NCI-H524 (cell line): ENCODE measurements around the gene DPEP1.

Experiments
- DNase-seq, 2 experiments: peaks; one replicate each; lab custom pipeline; 2025; lab: John Stamatoyannopoulos, UW

Gene DPEP1

DNA sequence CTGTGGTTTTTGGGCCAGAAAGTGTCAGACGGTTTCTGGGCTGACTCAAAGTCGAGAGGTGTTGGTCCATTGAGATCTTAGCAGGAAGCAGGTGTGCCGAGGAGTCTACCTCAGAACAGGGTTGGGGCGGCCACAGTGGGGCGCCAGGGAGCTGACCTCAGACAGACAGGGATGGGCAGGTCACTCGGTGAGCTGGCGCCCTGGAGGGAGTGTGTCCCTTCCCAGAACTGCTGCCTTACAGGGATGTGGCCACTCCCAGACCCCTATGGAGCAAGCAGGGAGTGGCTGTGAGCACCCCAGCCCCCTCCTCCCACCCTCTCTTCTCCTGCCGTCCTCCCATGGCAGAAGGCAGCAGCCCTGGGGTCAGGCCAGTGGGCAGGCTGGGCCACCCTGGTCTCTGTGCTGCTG lies 14.0 kb upstream of the DPEP1 start:
- peak; percentile 50 to 71 for DNase-seq

DNA sequence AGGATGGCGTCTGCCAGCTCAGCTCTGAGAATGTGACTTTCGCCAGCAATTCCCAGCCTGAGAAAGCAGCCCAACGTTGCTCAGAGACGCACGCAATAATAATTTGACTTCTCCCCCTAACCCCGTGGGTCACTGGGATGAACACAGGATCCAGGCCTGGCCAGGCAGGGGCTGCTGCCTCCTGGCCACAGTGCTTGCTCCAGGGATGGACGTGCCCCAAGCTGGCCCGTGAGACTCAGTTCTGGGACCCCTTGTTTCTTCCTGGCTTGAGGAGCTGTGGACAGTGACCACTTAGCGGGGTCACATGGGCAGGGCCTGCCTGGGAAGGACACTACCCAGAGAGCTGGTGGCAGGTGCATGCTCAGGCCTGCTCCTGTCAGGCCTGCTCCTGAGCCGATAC lies 13.5 kb upstream of the DPEP1 start:
- no peak for DNase-seq

DNA sequence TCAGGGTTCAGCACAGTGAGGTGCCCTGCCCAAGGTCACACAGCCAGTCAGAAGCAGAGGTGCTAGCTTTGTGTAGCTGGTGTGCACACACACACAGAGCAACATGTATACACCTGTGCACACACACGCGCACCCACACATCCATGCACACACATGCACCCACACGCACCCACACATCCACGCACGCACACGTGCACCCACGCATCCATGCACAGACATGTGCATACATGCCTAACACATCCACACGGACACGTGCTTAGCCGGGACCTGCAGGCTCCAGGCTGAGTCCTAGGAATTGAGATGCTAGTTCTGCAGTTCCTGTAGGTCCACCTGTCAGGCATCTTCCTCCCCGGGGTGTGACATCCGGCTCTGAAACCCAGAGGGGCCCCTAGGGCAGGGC lies 13.0 kb upstream of the DPEP1 start:
- DNase-seq = no peak

DNA sequence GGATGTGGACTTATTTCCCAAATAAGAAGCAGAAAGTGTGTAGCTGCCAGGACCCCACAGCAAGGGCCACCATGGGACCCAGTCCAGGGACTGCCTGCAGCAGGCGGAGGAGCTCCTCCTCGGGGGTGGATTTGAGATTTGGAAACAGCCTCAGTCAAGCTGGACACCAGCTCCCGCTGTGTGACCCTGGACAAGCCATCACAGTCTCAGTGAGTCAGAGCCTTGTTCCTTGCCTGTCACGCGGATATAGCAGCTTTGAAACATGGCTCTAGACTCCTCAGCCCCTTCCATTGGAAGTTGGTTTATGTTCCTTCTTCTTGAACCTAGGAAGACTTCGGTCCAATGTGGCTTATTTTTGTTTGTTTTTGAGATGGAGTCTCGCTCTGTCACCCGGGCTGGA lies 12.5 kb upstream of the DPEP1 start:
- DNase-seq = no peak

DNA sequence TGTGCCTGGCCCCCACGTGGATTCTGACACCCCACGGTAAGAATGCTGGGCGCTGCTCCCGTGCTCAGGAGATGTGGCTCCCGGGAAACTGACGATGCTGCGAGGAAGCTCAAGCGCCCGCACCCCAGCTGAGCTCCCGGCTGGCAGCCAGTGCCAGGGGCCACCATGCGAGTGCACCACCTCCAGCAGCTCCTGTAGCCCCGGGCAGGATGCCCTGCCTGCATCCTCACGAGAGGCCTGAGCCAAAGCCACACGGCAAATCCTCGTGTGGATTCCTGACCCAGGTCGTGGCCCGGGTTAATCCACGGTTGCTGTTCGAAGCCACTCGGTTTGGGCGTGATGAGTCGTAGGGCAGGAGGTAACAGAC lies 11.6 kb upstream of the DPEP1 start:
- no peak for DNase-seq

DNA sequence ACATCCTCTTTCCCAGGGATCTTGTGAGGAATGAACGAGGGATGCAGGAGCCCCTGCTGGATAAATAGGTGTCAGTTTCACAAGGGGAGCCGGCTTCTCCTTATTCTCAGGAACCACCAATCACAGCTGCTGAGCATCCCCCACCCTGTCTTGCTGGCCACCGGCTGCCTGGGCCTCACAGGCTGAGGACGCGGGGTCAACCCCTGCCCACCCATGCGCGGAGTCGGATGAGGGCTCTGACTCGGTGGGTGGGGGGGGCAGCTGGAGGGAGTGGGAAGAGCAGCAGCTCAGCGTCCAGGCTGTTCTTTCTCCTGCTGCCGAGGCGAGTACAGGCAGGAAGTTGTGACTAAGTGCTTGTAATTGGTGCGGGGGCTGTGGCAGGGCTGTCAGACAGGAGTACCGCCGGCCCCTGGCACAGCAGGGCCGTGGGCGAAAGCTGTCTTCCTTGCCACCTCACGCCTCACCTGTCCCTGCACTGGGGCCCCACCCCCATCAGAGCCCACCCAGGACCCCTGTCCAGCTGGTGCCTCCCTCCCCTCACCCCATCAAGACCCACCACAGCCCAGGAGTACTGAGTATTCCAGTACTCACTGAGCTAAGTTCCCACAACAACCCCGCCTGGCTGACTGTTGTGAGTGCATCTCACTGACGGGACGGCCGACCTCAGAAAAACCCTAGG lies 11.0 kb upstream of the DPEP1 start:
- DNase-seq = peak; percentile 74 to 78

DNA sequence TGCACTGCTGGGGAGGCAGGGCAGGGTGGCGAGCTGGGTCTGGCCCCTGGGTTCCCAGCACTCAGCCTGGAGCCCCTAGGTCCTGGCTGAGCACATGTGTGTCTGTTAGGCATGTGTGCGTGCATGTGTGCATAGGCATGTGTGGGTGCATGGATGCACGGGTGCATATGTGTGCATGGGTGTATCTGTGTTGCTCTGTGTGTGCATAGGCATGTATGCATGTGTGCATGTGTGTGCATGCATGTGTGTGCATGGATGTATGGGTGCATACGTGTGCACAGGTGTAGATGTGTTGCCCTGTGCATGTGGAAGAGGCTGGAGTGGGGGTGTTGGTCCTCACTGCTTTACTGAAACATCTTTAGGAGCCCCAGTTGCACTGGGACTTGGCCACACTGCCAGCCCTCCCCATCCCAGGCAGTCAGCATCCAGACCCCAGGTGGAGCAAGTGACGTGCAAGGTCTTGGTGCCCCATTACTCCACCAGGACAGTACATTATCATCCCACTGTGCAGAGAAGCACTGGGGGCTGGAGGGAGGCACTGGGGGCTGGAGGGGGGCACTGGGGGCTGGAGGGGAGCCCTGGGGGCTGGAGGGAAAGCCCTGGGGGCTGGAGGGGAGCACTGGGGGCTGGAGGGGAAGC lies 10.4 kb upstream of the DPEP1 start:
- DNase-seq = no peak

DNA sequence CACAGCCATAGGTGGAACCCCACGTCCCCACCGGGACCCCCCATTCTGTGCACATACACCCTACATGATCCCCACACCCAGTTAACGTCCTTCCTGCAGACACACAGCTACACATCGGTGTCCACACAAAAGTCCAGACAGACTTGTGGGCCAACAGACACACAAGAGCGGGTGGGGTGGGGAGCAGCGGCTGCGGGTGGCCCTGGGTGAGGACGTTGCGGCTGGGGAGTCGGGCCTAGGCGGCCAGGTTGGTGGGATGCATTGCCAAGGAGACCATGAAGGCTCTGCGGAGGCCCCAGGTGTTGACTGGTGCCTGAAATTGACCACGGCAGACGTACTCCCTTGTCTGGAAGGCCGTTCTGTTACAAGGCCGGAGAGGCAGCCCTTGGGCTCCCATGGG lies 8.7 kb upstream of the DPEP1 start:
- no peak for DNase-seq

DNA sequence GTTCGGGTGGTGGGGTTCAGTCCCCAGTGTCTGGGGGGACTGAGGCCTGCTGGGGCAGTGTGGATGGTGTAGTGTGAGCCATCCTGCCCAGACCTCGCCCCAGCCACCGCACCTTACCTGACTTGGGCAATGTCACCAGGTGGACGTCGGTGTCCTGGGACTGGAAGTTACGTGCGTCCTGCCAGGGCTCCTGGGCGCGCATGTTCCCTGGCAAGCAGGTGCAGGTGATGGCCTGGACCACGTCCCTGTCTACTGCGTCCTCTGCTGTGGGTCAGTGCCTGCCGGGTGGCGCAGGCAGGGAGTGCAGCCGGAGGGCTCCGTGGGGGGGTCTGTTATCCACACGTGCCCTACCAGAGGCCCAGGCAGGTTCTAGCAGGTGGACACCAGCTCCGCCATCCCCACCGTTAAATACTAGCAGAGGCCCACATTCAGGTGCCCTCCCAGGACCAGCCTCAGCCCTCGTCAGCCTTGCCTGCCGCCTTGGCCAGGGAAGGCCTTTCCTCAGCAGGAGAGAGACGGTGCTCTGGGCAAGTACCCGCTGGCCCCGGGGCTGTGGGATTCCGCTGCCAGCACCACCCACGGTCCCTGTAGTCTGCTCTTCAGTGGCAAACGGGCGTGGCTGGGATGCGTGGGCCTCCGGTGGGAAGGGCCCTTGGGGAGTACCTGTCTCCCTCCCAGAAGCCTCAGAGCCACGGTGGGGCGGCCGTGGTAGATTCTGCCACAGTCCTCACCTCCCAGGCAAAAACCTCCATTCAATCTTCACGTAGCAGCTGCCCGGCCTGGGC lies 8.1 kb upstream of the DPEP1 start:
- DNase-seq = no peak

DNA sequence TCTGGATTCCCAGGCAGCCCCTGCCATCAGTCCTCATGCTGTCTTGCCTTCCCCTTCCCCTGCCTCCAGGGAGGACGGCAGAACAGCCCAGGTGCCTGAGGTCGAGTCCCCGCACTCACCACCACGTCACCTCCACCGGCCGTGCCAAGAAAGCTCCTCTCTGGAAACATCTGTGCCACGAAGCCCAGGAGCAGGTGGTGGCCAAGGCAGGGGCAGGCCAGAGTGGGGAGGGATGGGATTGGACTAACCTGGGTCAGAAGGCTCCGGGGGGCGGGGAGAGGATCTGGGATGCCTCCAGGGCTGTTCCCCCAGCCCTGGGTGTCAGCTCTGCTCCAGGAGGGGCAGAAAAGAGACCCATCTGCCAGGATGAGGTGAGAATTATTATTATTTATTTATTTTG lies 7.4 kb upstream of the DPEP1 start:
- DNase-seq = peak; percentile 45 to 49

DNA sequence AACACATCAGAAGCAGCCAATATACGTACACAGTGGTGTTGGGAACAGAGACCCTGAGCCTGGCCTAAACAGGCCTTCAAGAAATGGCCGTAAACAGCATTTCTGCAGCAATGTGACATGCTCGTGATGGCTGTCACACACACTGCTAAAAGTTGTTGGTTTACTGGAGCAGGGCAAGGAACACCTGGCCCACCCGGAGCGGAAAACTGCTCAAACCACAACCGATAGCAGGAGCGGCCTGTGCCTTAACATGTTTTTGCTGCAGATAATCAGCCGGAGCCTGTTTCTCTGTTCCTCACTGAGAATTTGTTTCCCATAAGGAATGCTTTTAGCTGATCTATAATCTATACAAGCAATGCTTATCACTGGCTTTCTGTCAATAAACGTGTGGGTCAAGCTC lies 6.0 kb upstream of the DPEP1 start:
- no peak for DNase-seq

DNA sequence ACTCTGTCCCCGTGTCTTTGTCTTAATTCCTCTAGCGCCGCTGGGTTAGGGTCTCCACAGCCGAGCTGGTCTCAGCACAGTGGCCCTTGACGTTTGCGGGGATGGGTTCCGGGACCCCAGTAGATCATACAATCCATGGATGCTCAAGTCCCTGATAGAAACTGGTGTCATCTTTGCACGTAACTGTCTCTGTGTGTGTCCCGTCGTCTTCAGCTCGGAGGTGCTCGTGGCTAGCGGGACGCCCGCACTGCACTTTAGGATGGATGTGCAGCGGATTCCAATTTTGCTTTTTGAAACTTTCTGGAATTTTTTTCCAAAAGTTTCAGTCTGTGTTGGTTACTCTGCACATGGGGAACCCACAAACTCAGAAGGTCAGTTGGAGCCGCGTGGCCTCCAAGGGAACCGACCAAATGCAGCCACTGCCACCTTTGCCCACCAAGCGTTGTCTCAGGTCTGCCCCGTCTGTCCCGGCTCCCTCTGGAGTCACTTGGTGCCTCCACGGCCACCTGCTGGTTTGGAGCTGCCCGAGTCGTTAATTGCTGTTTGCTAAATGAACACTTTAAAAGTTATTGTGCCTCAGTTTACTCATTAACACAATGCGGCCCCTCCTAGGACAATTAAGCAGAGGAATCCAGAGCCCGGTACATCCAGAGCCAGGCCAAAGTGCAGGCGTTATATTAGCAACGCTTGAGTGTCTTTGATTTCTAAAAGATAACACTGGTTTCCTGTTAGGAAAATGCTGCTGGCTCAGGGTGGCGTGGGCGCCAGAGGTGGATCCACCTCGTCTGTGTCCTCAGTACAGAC lies 5.3 kb upstream of the DPEP1 start:
- DNase-seq = no peak

DNA sequence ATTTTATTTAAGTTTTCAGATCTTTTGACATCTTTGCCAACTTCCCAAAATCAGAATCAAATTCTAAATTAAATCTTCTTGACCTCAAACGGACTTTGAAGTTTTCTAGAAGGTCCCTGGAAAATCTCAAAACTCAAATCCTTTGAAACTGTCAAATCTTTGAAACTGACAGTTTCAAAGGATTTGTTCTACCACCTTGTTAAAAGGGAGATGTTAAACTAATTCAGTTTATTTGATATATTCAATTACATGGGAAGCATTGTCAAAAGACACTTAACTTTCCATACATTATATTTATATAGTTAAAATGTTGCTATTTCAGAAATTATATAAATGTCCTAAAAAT lies 3.4 kb upstream of the DPEP1 start:
- no peak for DNase-seq

DNA sequence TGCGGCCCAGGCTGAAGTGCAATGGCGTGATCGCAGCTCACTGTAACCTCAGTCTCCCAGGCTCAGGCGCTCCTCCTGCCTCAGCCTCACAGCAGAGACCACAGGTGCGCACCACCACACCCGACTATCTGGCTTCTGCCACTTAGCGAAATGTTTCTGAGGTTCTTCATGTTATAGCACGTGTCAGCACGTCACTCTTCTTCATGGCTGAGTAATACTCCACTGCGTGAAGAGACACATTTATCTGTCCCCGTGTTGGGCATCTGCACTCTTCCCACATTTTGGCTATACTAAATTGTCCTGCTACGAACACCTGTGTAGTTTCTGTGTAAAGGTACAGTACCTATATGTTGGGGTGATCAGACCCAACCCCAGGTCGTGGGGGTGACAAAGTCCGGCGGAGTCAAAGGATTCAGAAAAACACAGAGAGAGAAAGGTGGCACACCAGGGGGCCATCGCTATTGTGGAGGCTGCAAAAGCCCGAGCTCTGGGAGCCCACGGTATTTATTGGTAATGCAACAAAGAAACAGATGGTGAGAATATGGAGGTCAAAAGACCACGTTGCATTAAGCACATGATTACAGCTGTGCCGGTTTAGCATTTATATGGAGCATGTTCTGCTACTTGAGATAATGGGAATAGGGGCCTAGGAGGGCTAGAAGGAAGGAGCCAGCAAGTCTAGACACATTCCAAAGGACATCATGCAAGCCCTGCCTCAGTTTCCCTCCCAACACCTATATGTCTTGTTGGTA lies 851 bp upstream of the DPEP1 start:
- DNase-seq = peak; percentile 83 to 93

DNA sequence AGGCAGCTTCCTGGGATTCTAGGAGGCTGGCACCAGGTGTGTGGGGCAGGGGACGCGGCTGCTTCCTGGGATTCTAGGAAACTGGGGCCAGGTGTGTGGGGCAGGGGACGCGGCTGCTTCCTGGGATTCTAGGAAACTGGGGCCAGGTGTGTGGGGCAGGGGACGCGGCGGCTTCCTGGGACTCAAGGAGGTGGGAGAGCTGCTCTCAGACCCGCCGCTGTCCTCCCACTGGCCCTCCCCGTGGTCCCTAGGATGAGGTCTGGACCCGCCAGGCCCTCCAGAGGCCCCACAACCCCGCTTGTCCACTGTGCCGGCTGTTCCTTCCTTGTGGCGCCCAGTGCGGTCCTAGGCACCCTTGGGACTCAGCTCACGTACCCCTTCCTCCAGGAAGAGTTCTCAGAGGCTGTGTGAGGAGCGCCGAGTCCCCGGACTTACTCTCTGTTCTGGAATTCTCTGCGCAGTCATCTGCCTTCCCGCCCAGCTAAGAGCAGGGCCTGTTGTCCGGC lies 565 bp downstream of the DPEP1 start:
- no peak for DNase-seq

DNA sequence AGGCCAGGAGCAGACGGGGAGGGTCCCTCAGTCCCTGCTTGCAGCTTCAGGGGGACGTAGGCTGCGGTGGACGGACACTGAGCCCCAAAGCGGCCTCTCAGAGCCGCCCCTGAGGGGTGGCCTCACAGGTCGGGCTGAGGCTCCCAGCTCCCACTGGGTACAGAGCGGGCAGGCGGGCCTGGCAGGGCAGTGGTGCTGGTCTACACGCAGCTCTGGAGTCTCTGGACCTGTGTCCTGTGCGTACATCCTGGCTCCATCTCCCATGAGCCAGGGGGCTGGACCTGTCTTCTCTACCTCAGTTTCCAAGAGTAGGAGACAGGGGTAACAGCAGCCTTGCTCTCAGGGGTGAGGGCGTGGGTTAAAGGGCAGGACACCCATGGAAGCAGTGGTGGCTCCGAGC lies 1.7 kb downstream of the DPEP1 start:
- DNase-seq = no peak

DNA sequence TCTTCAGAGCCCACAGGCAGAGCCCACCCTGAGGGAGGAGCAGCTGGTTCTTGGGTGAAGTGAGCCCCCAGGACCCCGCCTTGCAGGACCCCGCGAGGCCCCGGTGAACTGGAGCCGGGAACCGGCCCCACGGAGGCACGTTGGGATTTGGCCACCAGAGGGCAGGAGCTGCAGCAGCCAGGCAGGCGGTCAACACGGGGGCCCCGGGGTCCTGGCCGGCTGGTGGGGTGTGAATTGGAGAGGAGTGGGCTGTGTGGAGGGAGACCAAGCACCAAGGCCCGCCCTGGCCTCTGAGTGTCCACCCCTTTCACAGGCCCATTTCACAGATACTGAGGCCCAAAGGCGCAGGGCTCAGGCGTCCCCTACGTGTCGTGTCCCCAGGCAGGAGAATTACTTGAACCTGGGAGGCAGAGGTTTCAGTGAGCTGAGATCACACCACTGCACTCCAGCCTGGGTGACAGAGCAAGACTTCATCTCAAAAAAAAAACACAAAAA lies 2.2 kb downstream of the DPEP1 start:
- DNase-seq = no peak

DNA sequence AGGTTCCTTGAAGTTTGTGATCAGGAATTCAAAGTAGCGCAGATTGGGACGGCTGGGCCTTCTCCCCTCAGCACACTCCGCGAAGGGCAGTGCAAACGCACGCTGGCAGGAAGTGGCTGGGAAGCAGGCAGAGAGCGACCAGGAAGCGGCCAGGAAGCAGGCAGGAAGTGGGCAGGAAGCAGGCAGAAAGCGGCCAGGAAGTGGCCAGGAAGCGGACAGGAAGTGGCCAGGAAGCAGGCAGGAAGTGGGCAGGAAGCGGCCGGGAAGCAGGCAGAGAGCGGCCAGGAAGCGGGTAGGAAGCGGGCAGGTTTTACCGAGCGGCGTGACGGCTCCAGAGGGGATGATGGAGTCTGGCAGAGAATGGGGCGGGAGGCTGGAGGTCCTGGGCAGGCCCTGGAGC lies 3.2 kb downstream of the DPEP1 start:
- DNase-seq = no peak

DNA sequence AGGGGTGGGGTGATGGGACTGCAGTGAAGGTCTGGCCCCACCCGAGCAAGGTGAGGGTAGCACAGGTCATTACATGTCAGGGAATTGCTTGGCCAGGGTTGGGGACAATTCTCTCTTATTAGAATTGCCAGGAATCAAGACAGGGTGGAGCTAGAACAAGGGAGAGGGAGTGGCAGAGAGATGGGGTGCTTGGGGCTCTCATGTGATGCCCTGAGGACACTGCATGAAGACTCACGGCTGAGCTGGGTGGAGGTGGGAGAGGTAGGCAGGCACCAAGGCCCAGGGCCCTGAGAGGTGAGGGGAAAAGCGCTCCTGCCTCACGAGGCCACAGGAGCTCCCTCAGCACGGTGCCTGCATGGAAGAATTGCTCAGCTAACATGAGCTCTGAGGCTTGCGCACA lies 3.6 kb downstream of the DPEP1 start:
- DNase-seq = no peak

DNA sequence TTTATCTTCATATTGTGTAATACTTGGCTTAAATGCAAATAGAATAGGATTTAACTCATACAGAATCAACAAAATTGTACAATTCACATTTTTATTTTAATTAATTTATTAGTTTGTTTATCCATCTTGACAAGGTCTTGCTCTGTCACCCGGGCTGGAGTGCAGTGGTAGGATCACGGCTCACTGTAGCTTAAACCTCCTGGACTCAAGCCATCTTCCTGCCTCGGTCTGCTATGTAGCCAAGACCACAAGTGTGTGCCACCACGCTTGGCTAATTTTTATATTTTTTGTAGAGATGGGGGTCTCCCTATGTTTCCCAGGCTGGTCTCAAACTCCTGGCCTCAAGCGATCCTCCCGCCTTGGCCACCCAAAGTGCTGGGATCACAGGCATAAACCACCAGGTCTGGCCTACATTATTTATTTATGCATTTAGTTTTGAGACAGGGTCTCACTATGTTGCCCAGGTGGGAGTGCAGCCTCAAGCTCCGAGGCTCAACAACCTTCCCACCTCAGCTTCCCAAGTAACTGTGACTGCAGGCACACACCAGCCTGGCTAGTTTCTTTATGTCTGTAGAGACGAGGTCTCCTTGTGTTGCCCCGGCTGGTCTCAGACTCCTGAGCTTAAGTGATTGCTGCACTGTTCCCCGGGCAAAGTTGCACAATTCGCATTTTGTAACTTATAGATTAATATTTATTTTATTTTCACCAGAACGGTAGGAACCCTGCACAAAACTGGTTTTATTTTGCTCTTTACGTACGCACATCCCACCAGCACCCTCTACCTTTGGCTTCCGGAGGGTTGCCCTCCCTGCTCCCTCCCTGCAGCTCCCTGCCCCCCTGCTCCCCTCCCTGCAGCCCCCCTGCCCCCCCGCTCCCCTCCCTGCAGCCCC lies 4.9 kb downstream of the DPEP1 start:
- no peak for DNase-seq

DNA sequence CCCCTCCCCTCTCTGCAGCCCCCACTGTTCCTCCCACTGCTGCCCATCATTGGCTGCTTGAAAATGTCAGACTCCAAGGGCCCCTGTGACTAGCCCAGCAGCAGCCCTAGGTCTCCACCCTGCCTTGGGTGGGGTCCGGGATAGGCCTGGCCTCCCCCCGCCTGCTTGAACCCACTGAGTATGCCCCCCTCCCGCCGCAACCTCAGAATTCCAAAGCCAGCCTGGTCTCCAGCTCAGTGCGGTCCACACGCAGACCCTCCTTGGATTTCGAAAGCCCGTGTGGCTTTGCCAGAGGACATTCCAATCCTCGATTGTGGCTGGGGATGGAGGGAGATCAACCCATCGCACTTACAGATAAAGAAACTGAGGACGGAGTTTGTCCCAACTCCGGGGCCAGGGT lies 6.4 kb downstream of the DPEP1 start:
- DNase-seq = no peak
